Fibroblast of lung (primary cell): ENCODE data around the gene NSFL1C. TPM values are rescaled to one million over a fixed set of nuclear protein-coding genes. Genes with fewer than 3 reads are reported as not detected.

Experiments used
- DNase-seq, 2 donors: peaks; one replicate each; pipeline versions ENCODE4 v3.0.0 to v3.0.0-alpha.2; 2010; ENCODE audit warnings: low read depth in 2 of 2
- H2AFZ ChIP-seq: 2 replicates; pipeline ENCODE4 v1.5.1; 2012; ENCODE audit warnings: low read length, control low read depth, inconsistent platforms
- H3K27ac ChIP-seq: 2 replicates; pipeline ENCODE4 v1.5.1; 2011; ENCODE audit warnings: low read length, control low read depth; ENCODE audit not compliant: insufficient read depth
- H3K27me3 ChIP-seq: 2 replicates; pipeline ENCODE4 v1.5.1; 2011; ENCODE audit warnings: mild to moderate bottlenecking, low read length; ENCODE audit not compliant: control insufficient read depth, insufficient read depth
- H3K36me3 ChIP-seq: 2 replicates; pipeline ENCODE4 v1.5.1; 2011; ENCODE audit warnings: low read length; ENCODE audit not compliant: control insufficient read depth, insufficient read depth
- H3K4me1 ChIP-seq: 2 replicates; pipeline ENCODE4 v1.5.1; 2011; ENCODE audit warnings: low read length; ENCODE audit not compliant: control insufficient read depth, insufficient read depth; ENCODE audit errors: extremely low read depth
- H3K4me2 ChIP-seq: 2 replicates; pipeline ENCODE4 v1.5.1; 2011; ENCODE audit warnings: low read length, control low read depth; ENCODE audit not compliant: insufficient read depth; ENCODE audit errors: extremely low read depth
- H3K4me3 ChIP-seq, 4 experiments: fragments of 200-600 bp in 1 of 4; sonication (generic) in 1 of 4; replicated peaks in 1 of 4; 2 replicates each; pipeline ENCODE4 v1.5.1; 2011 to 2016; ENCODE audit warnings: low read length in 4 of 4, low read depth in 3 of 4, mild to moderate bottlenecking in 3 of 4, control low read depth in 2 of 4, inconsistent platforms in 1 of 4, mixed read lengths in 1 of 4; ENCODE audit not compliant: insufficient read depth in 1 of 4; ENCODE audit errors: control extremely low read depth in 1 of 4
- H3K79me2 ChIP-seq: 2 replicates; pipeline ENCODE4 v1.5.1; 2012; ENCODE audit warnings: mild to moderate bottlenecking, low read length, inconsistent platforms; ENCODE audit not compliant: control insufficient read depth, insufficient read depth
- H3K9ac ChIP-seq: 2 replicates; pipeline ENCODE4 v1.5.1; 2011; ENCODE audit warnings: mild to moderate bottlenecking, low read length, control low read depth; ENCODE audit not compliant: insufficient read depth
- H3K9me3 ChIP-seq: 2 replicates; pipeline ENCODE4 v1.5.1; 2012; ENCODE audit warnings: low read depth, low read length; ENCODE audit not compliant: control insufficient read depth, insufficient read depth
- H4K20me1 ChIP-seq: 2 replicates; pipeline ENCODE4 v1.5.1; 2011; ENCODE audit warnings: low read length; ENCODE audit not compliant: control insufficient read depth, insufficient read depth; ENCODE audit errors: extremely low read depth
- CTCF ChIP-seq, 2 donors: IDR thresholded peaks in 1 of 2; conservative IDR thresholded peaks in 1 of 2; 1 replicate in 1 of 2; 2 replicates in 1 of 2; pipeline ENCODE4 v1.5.1; 2011 to 2012; ENCODE audit warnings: low read length in 2 of 2, control low read depth in 1 of 2, inconsistent platforms in 1 of 2, low read depth in 1 of 2, mild to moderate bottlenecking in 1 of 2
- EZH2 ChIP-seq: IDR thresholded peaks from 2 replicates; pipeline ENCODE4 v1.5.1; 2012; ENCODE audit warnings: low read length, control low read depth, mild to moderate bottlenecking; ENCODE audit errors: missing control alignments
- polyA plus RNA-seq, 2 donors: library from polyadenylated mRNA; depleted of rRNA in 1 of 2; stranded (reverse) in 1 of 2; unstranded in 1 of 2; fragments of >200 nt; gene quantifications; 2 replicates each; pipeline ENCODE4 v1.2.1, GENCODE V29; 2011 to 2012; ENCODE audit warnings: missing spikeins in 1 of 2
- total RNA-seq: library from RNA; depleted of rRNA; stranded (reverse); fragments of >200 nt; gene quantifications from 2 replicates; pipeline ENCODE4 v1.2.1, GENCODE V29; 2014

Gene NSFL1C
- total and polyA plus RNA-seq, 2 donors (not counting 1 experiment from before 2014, with no cell fraction given): 17.8 to 24.3 TPM

GRCh38 chr20:1462834-1463233 lies 3.8 kb downstream of the NSFL1C start:
- TF ChIP-seq CTCF (conservative IDR thresholded peaks at IDR 0.05 in 1 of 2, IDR thresholded peaks at IDR 0.05 in 1 of 2; ENCODE audit: low read depth in 1 of 2, low read length in 2 of 2): no peak
- Histone ChIP-seq H3K36me3 (peaks cover 2% of the 10 kb centered on the region), H3K79me2 (peaks cover 35% of the 10 kb centered on the region)

GRCh38 chr20:1462001-1462400 lies 4.6 kb downstream of the NSFL1C start:
- H3K4me2 ChIP-seq: no peak overlapping the region
- H3K4me1 ChIP-seq: peaks cover 5% of the 10 kb centered on the region
- no peak overlapping the region for H3K4me3 ChIP-seq
- H3K9me3 ChIP-seq: no peaks in the 10 kb centered on the region
- DNase-seq: no peak
- H2AFZ ChIP-seq: no peak overlapping the region
- no peaks in the 10 kb centered on the region for H3K27me3 ChIP-seq
- no peaks in the 10 kb centered on the region for H4K20me1 ChIP-seq
- H3K36me3 ChIP-seq: peaks cover 2% of the 10 kb centered on the region
- no peak overlapping the region for H3K9ac ChIP-seq
- TF ChIP-seq EZH2 (no peak), CTCF (conservative IDR thresholded peaks at IDR 0.05 in 1 of 2, IDR thresholded peaks at IDR 0.05 in 1 of 2; ENCODE audit: low read depth in 1 of 2, low read length in 2 of 2) (no peak)
- peaks cover 35% of the 10 kb centered on the region for H3K79me2 ChIP-seq
- H3K27ac ChIP-seq: no peak overlapping the region

More at GRCh38 chr20:1462834-1463233, 3.8 kb downstream of the NSFL1C start:
- Histone ChIP-seq H3K27me3 (peaks cover 2% of the 10 kb centered on the region), H3K4me3 (no peak overlapping the region), H4K20me1 (no peaks in the 10 kb centered on the region), H2AFZ (no peak overlapping the region), H3K9ac (no peak overlapping the region), H3K4me2 (no peak overlapping the region), H3K4me1 (peaks cover 5% of the 10 kb centered on the region), H3K9me3 (no peaks in the 10 kb centered on the region), H3K27ac (no peak overlapping the region)
- no peak for DNase-seq

- H3K4me2 ChIP-seq: no peak overlapping the region
- no peaks in the 10 kb centered on the region for H3K9me3 ChIP-seq
- H3K4me3 ChIP-seq: no peak overlapping the region
- TF ChIP-seq EZH2: no peak
- no peak for TF ChIP-seq CTCF (conservative IDR thresholded peaks at IDR 0.05 in 1 of 2, IDR thresholded peaks at IDR 0.05 in 1 of 2; ENCODE audit: low read depth in 1 of 2, low read length in 2 of 2)
- no peak for DNase-seq
- no peak overlapping the region for H2AFZ ChIP-seq
- H3K4me1 ChIP-seq: peaks cover under 1% of the 10 kb centered on the region
- H3K27me3 ChIP-seq: no peaks in the 10 kb centered on the region
- H3K27ac ChIP-seq: no peak overlapping the region
- H3K9ac ChIP-seq: no peak overlapping the region
- H3K79me2 ChIP-seq: peaks cover 26% of the 10 kb centered on the region
- H4K20me1 ChIP-seq: no peaks in the 10 kb centered on the region
- peaks cover 4% of the 10 kb centered on the region for H3K36me3 ChIP-seq
Measured at GRCh38 chr20:1460275-1460674, 6.4 kb downstream of the NSFL1C start.
